IPS-15b (cell line): ENCODE results near the gene TMEM248.
"Not testable (repeated sequence)": the region's sequence is repeated elsewhere in the genome, so short reads cannot be mapped to it uniquely, and the experiment has no call there.

Experiments used
- H3K27me3 ChIP-seq: one replicate; pipeline ENCODE4 v1.6.1; 2013; ENCODE audit warnings: low read length; ENCODE audit not compliant: control insufficient read depth, insufficient read depth
- H3K36me3 ChIP-seq: one replicate; pipeline ENCODE4 v1.6.1; 2013; ENCODE audit warnings: low read length; ENCODE audit not compliant: control insufficient read depth, insufficient read depth
- H3K4me1 ChIP-seq: one replicate; pipeline ENCODE4 v1.6.1; 2013; ENCODE audit warnings: mild to moderate bottlenecking, low read length; ENCODE audit not compliant: control insufficient read depth, insufficient read depth
- H3K4me3 ChIP-seq: one replicate; pipeline ENCODE4 v1.5.1; 2013; ENCODE audit warnings: low read depth, low read length
- H3K9ac ChIP-seq: one replicate; pipeline ENCODE4 v1.6.1; 2013; ENCODE audit warnings: low read depth, mild to moderate bottlenecking, low read length
- H3K9me3 ChIP-seq: one replicate; pipeline ENCODE4 v1.6.1; 2013; ENCODE audit warnings: mild to moderate bottlenecking, low read length; ENCODE audit not compliant: control insufficient read depth, insufficient read depth

Gene TMEM248

DNA sequence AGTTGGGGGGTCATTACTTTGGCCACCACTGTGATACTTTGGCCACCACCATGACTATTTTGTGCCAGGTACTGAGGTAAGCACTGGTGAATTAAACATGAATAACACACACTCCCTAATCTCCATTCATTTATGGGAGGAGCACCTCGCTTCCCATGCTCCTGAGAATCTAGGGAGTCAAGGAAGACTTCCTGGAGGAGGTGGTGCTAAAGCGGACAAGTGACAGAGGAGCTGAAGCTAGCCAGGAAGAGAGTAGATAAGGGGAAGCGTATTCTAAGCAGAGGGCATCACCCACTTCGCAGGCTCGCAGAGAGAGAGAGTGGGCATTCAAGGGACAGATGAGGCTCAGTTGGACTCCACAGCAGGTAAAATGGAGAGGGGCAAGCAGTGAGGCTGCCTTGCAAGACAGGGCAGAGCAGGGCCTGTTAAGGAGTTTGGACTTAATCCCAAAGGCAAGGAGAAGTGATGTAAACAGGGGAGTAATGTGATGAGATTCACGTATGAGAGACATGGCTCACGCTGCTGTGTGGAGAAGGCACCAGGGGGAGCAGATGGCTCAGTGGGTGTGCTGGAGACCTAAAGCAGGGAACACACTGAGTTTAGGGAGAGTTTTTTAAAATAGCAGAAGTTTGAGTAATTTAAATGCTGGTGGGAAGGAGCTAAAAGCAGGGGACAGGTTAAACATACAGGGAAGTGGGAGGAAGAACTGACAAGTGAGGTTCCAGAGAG is 21.3 kb upstream of the TMEM248 start:
- no peaks in the 10 kb centered on the region for H3K4me1 ChIP-seq
- H3K9ac ChIP-seq: no peak overlapping the region
- no peak overlapping the region for H3K4me3 ChIP-seq
- peaks cover 11% of the 10 kb centered on the region for H3K36me3 ChIP-seq
- H3K9me3 ChIP-seq: no peaks in the 10 kb centered on the region
- no peaks in the 10 kb centered on the region for H3K27me3 ChIP-seq

DNA sequence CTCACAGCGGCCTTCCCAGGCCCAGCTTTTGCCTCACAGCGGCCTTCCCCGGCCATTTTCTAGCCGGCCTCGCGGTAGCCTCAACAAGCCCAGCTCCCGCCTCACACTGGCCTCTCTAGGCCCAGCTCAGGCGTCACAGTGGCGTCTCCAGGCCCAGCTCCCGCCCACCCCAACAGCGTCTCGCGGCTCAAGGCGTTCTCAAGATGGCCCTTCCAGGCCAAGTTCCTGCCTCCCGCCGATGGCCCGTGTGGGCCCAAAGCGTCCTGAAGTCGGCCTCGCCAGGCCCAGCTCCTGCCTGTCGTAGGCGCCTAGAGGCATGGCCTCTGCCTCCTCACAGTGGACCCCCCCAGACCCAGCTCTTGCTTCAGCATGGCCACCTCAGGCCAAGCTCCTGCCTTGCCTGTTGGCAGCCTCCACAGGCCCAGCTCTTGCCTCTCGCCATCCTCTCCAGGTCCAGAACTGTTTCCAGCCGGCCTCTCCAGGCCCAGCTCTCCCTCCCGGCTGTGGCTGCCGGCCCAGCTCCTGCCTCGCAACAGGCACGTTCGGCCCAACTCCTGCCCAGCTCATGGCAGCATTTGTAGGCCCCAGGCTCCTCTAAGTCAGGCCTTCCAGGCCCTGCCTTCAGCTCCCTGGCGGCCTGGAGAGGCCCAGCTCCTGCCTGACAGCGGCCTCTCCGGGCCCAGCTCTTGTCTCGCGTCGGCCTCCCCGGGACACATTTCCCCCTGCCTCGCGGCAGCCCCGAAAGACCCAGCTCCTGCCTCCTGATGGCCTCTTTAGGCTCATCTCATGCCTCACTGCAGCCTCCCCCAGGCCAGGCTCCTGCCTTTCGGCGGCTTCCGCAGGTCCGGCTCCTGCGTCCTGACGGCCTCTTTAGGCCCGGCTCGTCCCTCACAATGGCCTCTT is 18.8 kb upstream of the TMEM248 start:
- H3K9me3 ChIP-seq: no peaks in the 10 kb centered on the region
- no peak overlapping the region for H3K4me3 ChIP-seq
- H3K36me3 ChIP-seq: peaks cover 11% of the 10 kb centered on the region
- H3K27me3 ChIP-seq: no peaks in the 10 kb centered on the region
- H3K9ac ChIP-seq: no peak overlapping the region
- no peaks in the 10 kb centered on the region for H3K4me1 ChIP-seq

DNA sequence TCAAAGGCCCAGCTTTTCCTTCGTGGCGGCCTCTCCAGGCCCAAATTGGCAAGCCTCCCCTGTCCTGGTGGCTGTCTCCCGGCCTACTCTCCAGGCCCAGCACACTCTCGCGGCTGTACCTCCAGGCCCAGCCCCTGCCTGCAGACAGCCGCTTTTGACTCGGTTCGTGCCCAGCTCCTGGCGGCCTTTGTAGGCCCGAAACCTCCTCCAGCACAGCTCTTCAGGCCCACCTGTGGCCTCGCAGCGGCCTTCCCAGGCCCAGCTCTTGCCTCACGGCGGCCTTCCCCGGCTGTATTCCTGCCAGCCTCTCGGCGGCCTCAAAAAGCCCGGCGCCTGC is 18.2 kb upstream of the TMEM248 start:
- Histone ChIP-seq H3K36me3 (peaks cover 11% of the 10 kb centered on the region), H3K4me1 (no peaks in the 10 kb centered on the region), H3K4me3 (no peak overlapping the region), H3K27me3 (no peaks in the 10 kb centered on the region), H3K9me3 (no peaks in the 10 kb centered on the region), H3K9ac (no peak overlapping the region)

DNA sequence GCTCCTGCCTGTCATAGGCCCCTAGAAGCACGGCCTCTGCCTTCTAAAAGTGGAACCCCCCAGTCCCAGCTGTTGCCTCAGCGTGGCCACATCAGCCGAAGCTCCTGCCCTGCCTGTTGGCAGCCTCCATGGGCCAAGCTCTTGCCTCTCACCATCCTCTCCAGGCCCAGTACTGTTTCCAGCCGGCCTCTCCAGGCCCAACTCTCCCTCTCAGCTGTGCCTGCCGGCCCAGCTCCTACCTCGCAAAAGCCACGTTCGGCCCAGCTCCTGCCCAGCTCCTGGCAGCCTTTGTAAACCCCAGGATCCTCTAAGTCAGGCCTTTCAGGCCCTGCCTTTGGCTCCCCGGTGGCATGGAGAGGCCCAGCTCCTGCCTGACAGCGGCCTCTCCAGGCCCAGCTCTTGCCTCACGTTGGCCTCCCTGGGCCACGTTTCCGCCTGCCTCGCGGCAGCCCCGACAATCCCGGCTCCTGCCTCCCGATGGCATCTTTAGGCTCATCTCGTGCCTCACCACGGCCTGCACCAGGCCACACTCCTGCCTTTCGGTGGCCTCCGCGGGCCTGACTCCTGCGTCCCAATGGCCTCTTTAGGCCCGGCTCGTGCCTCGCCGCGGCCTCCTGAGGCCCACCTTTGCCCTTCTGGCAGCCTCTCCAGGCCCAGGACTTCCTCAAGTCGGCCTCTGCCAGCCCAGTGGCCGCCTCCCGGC is 17.5 kb upstream of the TMEM248 start:
- Histone ChIP-seq H3K9ac (no peak overlapping the region), H3K4me1 (no peaks in the 10 kb centered on the region), H3K9me3 (no peaks in the 10 kb centered on the region), H3K27me3 (no peaks in the 10 kb centered on the region), H3K36me3 (peaks cover 11% of the 10 kb centered on the region), H3K4me3 (no peak overlapping the region)

DNA sequence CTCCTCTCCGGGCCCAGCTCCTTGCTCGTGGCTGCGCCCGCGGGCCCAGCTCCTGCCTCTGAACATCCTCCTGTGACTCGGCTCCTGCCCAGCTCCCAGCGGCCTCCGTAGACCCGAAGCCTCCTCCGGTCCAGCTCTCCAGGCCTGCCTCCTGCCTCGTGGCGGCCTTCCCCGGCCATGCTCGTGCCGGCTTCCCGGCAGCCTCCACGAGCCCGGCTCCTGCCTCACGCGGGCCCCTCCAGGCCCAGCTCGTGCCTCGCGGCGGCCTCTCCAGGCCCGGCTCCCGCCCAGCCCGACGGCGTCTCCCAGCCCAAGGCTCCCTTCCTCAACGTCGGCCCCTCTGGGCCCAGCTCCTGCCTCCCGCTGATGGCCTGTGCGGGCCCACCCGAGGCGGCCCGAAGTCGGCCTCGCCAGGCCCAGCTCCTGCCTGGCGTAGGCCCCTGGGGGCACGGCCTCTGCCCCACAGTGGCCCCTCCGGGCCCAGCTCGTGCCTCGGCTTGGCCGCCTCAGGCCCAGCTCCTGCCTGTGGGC is 16.9 kb upstream of the TMEM248 start:
- Histone ChIP-seq H3K4me1 (no peaks in the 10 kb centered on the region), H3K9me3 (no peaks in the 10 kb centered on the region), H3K4me3 (no peak overlapping the region), H3K27me3 (no peaks in the 10 kb centered on the region), H3K9ac (no peak overlapping the region), H3K36me3 (peaks cover 11% of the 10 kb centered on the region)

DNA sequence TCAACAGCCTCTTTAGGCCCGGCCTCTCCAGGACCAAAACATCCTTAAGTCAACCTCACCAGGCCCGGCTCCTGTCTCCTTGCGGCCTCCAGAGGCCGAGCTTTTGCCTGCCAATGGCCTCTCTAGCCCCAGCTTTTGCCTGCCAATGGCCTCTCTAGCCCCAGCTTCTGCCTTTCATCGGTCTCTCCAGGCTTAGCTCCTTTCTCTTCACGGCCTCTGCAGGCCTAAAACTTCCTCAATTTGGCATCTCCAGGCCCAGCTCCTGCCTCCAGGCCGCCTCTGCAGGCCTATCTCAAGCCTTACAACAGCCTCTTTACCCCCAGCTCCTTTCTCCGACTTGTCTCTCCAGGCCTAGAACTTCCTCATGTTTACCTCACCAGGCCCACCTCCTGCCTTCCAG is 15.7 kb upstream of the TMEM248 start:
- Histone ChIP-seq H3K4me3 (no peak overlapping the region), H3K9ac (no peak overlapping the region), H3K36me3 (peaks cover 10% of the 10 kb centered on the region), H3K4me1 (no peaks in the 10 kb centered on the region), H3K27me3 (no peaks in the 10 kb centered on the region), H3K9me3 (no peaks in the 10 kb centered on the region)

DNA sequence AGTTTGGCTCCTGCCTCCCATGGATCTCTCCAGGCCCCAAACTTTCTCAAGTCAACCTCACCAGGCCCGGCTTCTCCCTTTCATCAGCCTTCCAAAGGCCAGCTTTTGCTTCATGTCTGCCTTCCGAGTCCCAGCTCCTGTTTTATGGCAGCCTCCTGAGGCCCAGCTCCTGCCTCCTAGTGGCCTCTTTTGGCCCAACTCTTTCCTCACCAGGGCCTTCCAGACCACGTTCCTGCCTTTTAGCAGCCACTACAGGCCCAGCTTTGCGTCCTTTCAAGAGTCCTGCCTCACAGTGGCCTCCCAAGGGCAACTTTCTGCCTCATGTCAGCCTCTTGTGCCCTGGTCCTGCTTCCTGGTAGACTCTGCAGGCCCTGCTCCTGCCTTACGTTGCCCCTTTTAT is 15.3 kb upstream of the TMEM248 start:
- Histone ChIP-seq H3K9me3 (no peaks in the 10 kb centered on the region), H3K4me3 (no peak overlapping the region), H3K36me3 (peaks cover 8% of the 10 kb centered on the region), H3K4me1 (no peaks in the 10 kb centered on the region), H3K27me3 (no peaks in the 10 kb centered on the region), H3K9ac (no peak overlapping the region)

DNA sequence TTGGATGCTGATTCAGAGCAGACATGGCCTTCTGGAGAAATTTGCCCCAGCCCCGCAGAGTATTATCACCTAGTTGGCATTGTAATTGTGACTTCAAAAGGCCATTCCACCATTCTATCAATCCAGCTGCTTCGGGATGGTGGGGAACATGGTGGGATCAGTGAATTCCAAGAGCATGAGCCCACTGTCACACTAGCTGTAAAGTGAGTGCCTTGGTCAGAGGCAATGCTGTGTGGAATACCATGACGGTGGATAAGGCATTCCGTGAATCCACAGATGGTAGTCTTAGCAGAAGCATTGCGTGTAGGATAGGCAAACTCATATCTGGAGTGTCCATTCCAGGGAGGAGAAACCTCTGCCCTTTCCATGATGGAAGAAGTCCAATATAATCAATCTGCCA is 13.3 kb upstream of the TMEM248 start:
- Histone ChIP-seq H3K9ac (no peak overlapping the region), H3K4me1 (no peaks in the 10 kb centered on the region), H3K27me3 (no peaks in the 10 kb centered on the region), H3K36me3 (peaks cover under 1% of the 10 kb centered on the region), H3K9me3 (no peaks in the 10 kb centered on the region), H3K4me3 (no peak overlapping the region)

DNA sequence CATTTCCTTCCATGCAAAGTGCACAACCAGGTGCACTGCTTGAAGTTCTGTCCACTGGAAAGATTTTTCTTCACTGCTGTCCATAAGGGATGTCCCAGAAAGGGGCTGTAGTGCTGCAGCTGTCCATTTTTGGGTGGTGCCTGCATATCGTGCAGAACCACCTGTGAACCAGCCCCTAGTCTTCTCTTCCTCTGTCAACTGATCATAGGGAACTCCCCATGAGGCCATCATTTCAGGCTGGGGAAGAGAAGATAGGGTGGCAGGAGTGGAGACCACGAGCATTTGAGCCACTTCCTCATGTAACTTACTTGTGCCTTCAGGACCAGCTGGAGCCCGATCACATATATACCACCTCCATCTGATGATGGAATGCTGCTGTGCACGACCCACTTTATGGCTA is 12.4 kb upstream of the TMEM248 start:
- not testable (repeated sequence) for H3K9ac ChIP-seq, H3K27me3 ChIP-seq, H3K4me3 ChIP-seq, H3K9me3 ChIP-seq, H3K36me3 ChIP-seq, H3K4me1 ChIP-seq

DNA sequence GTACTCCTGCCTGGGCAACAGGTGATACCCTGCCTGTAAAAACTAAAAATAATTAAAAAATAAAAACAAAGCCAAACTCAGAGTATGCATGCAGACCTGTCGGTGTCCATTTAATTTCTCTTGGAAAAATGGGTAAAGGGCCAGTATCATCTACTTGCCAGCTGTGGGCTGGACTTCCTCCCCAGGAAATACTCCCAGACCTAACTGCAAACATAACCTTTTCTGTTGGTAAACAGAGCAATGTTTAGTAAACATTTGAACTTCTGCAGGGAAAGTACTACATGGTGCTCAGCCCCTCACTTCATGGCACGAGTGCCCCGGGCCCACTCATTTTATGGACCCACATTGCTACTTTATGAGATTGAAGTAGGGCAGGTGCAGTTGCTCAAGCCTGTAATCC is 10.2 kb upstream of the TMEM248 start:
- no peaks in the 10 kb centered on the region for H3K27me3 ChIP-seq
- no peak overlapping the region for H3K4me3 ChIP-seq
- H3K36me3 ChIP-seq: no peaks in the 10 kb centered on the region
- no peaks in the 10 kb centered on the region for H3K9me3 ChIP-seq
- no peaks in the 10 kb centered on the region for H3K4me1 ChIP-seq
- H3K9ac ChIP-seq: no peak overlapping the region

DNA sequence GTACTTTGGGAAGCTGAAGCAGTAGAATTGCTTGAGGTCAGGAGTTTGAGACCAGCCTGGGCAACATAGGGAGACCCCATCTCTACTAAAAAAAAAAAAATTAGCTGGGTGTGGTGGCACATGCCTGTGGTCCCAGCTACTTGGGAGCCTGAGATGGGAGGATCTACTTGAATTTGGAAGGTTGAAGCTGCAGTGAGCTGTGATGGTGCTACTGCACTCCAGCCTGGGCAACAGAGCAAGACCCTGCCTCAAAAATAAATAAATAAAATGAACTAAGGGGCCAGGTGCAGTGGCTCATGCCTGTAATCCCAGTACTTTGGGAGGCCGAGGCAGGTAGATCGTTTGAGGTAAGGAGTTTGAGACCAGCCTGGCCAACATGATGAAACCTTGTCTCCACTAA is 9.8 kb upstream of the TMEM248 start:
- not testable (repeated sequence) for H3K9me3 ChIP-seq, H3K4me1 ChIP-seq, H3K27me3 ChIP-seq, H3K4me3 ChIP-seq, H3K36me3 ChIP-seq, H3K9ac ChIP-seq
